NCI-H1694 treated with DMSO at 0.1 percent for 48 hours (cell line): Measurements from ENCODE around the gene CTSC.
"Not testable (repeated sequence)": the region's sequence is repeated elsewhere in the genome, so short reads cannot be mapped to it uniquely, and the experiment has no call there.

Experiments used
- DNase-seq: peaks from one replicate; lab custom pipeline; 2025; lab: John Stamatoyannopoulos, UW

Gene CTSC

DNA sequence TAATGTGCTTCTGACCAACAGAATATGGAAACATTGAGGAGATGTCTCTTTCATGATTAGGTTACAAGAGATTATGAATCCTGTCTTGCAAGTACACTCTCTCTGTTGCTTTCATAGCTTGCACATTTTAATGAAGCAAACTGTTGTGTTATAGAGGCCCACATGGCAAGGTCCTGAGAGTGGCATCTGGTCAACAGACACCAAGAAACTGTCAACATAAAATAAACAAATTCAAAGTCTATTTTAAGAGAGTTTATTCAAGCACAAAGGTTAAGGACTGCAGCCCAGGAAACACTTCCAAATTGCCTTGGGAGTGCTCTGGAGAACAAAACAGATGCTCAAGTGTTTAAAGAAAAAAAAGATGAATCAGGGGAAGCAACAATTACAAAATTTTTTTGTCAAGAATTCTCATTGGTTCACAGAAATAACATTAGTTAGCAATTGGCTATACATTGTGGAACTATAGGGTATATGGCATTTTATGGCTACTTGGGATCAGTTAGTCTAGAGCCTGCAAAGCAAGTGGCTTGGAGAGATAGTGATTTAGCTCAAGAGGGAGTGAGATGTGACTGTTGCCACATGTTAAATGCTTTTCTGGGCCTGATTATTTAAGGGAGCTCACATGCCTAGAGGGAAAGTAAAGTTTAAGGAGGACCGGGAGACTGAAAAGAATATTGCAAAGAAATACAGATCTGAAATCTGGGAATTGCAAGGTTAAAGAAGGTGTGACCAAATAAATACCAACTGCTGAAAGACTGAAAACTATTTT, 54.6 kb downstream of the CTSC start:
- DNase-seq = no peak

DNA sequence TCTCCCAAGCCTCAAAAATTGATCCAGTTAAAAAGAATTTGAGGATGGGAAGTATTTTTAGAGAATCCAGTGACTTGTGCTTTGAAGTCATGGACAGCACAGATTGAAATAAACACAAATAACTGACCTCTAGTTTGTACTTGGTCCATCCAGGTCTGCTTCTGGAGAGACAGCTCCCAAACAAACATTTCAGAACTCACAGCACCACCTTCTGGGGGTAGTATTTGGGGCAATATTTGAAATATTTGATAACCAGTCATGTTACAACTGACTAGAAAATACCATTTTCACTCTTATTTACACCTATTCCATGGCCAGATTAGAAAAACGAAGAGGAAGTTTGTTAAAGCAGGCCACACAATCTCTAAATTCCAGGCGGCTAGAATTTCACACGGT, 56.2 kb downstream of the CTSC start:
- DNase-seq = no peak

DNA sequence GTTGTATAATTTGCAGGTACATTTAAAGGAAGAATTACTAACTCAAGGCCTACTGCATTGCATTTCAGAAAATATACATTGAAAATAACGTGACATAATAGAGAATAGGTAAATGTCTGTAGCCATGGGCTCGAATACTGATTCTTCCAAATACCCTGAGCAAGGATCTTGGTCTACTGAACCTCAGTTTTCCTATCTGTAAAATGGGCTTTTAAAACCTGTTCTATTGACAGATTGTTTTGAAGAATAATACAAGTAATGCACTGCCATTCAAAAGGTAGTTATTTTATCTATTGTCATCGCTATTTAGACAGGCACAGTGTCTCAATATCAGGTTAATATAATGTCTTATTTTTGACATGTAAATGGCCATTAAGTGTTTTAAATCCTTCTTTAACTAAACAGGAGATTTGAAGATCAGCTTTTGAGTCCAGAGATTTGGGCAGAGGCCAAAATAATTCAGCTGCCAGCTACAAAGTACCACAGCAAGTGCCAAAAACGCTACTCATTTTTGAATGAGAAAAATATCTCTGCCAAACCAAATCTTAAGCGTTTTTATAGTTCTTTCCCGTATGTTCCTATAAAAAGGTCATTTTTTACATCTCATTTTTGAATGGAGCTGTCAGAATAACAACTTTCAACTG, 56.7 kb downstream of the CTSC start:
- no peak for DNase-seq

DNA sequence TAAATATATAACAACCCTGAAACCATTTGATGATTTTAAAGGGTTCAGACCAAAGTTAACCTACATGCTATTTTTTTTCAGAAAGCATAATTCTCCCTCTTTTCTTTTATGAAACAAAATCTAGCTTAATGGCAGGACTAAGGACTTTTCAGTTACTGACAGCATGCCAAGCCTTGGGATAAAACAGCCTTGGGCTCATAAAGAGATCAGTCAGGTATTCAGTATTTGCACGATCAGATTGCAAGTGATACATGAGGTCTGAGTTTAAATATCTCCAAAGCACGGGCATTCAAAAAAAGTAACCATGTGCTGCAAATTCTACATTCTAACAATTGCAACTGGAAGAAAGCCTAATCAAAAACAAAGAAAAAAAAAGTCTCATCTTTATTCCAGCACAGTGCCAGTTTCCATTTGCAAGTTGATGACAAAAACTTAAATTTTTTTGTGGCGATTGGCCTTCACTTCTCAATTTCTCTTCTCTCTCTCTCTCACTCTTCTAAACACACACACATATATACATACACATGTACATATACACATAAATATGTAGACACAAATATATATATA, 60.1 kb downstream of the CTSC start:
- no peak for DNase-seq

DNA sequence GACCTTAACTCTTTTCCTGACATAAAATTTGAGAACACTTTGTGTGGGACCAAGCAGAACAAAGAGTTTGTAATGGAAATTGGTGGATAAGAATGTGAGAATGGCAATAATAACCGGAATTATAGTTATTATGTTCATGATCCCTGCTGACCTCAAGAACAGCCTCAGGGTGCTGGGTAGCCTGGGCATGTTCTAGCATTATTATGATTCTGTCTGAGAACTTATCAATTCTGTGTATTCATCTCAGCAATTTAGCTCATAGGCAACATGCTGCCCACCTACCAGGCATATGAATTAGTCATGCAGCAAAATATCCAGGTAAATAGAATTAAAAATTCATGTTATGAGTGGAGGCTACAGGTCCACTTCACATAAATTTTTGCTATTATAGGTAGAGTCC, 61.9 kb downstream of the CTSC start:
- no peak for DNase-seq

DNA sequence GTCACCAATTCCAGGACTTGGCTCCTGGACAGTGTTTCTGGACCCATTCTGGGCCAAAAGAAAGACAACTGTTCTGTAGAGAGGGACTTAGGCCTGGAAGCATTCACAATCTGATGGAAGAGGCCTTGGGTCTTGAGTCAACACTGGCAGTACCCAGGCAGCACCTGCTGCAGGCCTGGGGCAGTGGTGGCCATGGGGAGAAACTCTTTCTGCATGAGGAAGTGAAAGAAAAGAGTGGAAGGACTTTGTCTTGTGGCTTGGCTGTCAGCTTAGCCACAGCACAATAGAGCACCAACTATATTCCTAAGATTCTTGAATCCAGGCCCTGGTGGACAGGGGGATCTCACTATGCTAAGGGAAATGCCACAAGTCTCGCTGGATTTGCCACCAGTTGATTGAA, 70.6 kb downstream of the CTSC start:
- no peak for DNase-seq

DNA sequence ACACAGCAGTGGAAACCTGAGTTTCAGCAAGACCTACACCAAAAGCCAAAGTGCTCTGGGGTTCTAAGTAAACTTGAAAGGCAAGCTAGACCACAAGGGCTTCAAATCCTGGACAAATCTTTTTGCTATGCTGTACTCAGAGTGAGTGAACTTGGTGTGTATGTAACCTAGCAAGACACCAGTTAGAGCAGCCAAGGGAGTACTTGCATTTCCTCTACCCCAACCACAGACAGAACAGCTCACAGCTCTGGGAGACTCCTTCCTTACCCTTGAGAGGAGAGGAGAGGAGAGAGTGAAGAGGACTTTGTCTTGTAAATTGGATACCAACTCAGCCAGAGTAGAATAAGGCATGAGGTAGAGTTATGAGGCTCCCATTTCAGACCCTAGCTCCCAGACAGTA, 71.4 kb downstream of the CTSC start:
- no peak for DNase-seq

DNA sequence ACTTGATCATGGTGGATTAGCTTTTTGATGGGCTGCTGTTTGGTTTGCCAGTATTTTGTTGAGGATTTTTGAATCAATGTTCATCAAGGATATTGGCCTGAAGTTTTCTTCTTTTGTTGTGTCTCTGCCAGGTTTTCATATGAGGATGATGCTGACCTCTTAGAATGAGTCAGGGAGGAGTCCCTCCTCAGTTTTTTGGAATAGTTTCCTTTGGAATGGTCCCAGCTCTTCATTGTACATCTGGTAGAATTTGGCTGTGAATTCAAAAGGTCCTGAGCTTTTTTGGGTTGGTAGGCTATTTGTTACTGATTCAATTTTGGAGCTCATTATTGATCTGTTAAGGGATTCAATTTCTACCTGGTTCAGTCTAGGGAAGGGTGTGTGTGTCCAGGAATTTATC, 78.1 kb downstream of the CTSC start:
- DNase-seq = no peak

DNA sequence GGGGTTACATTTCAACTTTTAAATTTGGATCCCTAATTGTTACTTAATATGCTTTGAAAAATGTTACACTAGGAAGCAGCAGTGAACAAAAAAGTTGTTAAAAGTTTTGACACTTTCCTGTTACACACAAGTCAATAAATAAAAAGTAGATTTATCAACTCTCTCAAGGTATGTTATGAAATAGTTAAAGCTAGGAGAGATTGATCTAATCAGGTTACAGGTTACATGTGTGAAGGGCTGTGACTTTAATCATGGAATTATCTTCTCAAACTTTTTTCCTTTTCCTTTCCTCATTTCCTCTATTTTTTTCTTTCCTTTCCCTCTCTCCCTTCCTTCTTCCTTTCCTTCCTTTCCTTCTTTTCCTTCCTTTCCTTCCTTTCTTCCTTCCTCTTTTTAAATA, 85.3 kb downstream of the CTSC start:
- no peak for DNase-seq

DNA sequence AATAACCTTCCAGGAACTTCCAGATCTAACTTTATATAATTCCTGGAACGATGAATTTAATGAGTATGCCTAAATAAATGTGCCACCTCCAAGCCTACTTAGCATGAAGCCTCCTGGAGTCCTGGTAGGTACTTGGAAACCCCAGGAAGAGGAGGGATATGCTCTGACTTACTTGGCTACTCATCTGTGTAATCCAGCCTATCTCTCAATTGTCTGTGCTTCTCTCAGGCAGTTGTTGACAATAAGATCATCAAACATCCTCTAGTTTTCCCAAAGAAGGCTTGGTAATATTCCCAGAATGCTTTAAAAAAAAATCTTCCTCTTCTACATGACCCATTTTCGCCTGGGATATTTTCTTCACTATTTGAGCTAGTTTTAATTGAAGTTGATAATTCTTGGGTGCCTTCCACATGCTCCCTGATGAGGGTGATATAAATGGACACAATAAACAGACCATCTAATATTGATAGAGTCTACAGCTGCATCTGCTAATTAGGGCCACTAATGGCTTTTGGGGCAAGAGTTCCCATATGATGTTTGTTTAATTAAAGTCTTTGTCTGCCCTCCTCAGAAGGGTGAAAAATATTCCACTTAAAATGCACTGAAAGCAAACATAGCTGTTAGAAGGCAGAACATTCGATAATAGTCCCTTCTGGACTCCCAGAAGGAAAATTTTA, 86.8 kb downstream of the CTSC start:
- DNase-seq = no peak

DNA sequence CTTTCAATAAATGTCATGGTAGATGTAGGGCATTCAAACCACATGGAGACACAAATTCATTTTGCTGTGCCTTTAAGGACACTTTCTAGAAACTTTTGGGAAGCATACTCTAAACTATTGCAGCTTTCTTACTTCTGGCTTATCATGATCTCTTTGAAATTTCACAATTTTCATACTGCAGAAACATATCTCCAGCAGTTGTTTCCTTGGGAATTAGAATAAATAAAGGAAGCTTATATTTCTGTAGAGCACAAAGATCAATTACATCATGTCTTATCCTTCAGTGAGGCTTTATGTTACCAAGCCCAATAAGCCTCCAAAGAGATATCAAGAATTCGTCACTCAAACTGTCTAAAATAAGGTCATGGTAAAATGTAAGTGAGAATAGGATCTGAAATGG, 87.8 kb downstream of the CTSC start:
- no peak for DNase-seq

DNA sequence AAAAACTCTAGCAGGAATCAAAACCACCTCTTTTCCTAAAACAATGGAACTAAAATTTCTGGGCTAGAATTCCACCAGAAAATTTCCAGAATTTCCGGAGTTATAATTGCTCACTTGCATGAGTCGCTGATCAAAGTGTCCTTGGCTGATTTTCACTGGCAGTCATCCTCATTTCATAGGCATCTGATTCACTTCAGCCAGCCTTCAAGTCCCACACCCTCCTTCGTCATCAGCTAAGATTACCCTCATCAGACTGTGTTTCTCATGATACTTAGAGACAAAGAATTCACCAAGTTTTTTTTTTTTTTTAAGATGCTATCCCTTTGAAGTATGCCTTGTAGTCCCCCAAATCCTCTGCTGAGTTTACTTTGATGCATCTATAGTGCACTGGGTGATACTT, 90.8 kb downstream of the CTSC start:
- no peak for DNase-seq

DNA sequence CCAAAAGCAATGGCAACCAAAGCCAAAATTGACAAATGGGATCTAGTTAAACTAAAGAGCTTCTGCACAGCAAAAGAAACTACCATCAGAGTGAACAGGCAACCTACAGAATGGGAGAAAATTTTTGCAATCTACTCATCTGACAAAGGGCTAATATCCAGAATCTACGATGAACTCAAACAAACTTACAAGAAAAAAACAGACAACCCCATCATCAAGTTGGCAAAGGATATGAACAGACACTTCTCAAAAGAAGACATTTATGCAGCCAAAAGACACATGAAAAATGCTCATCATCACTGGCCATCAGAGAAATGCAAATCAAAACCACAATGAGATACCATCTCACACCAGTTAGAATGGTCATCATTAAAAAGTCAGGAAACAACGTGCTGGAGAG, 92.0 kb downstream of the CTSC start:
- DNase-seq = not testable (repeated sequence)
